CD4-positive, alpha-beta T cell (primary cell): ENCODE results near the gene RRP12. TPM values are rescaled to one million over a fixed set of nuclear protein-coding genes. Genes with fewer than 3 reads are reported as not detected.

Source experiments
- ATAC-seq: fragments of 200-7000 bp; cut with Tn5 transposase; one replicate; pipeline ENCODE4 v1.10.0; 2022; ENCODE audit warnings: mild to moderate bottlenecking; ENCODE audit not compliant: poor library complexity
- CTCF ChIA-PET: fragments of 350-600 bp; sonication (Branson Sonifier 250); formaldehyde crosslinking; loops from one replicate; lab custom pipeline; 2021; ENCODE audit warnings: antibody characterized with exemption, inconsistent platforms; lab: Charles Lee
- POLR2A ChIA-PET: fragments of 350-600 bp; sonication (Branson Sonifier 250); formaldehyde crosslinking; loops from one replicate; lab custom pipeline; 2021; ENCODE audit warnings: antibody characterized with exemption, inconsistent platforms; lab: Charles Lee
- DNase-seq, 14 experiments: peaks; one replicate each; pipeline ENCODE4 v3.0.0-alpha.2; 2013 to 2020; ENCODE audit warnings: mixed read lengths in 2 of 14
- H3K27ac ChIP-seq, 2 donors: one replicate each; pipeline versions ENCODE4 v1.5.1 to v1.7.0; 2013; ENCODE audit warnings: low read length in 2 of 2, low read depth in 1 of 2, mild to moderate bottlenecking in 1 of 2
- H3K27me3 ChIP-seq, 2 experiments: 1 replicate in 1 of 2; 2 replicates in 1 of 2; pipeline versions ENCODE4 v1.6.1 to v1.7.0; 2013; ENCODE audit warnings: low read length in 2 of 2, control low read depth in 1 of 2, mild to moderate bottlenecking in 1 of 2, moderate library complexity in 1 of 2; ENCODE audit not compliant: insufficient read depth in 2 of 2, control insufficient read depth in 1 of 2
- H3K36me3 ChIP-seq: one replicate; pipeline ENCODE4 v1.6.1; 2013; ENCODE audit warnings: low read length, control low read depth; ENCODE audit not compliant: insufficient read depth
- H3K4me1 ChIP-seq: one replicate; pipeline ENCODE4 v1.6.1; 2013; ENCODE audit warnings: low read length, control low read depth; ENCODE audit not compliant: insufficient read depth
- H3K4me3 ChIP-seq: one replicate; pipeline ENCODE4 v1.5.1; 2013; ENCODE audit warnings: mild to moderate bottlenecking, low read length, moderate library complexity
- H3K9me3 ChIP-seq, 2 experiments: 1 replicate in 1 of 2; 2 replicates in 1 of 2; pipeline versions ENCODE4 v1.6.1 to v1.7.0; 2013; ENCODE audit warnings: low read length in 2 of 2, mild to moderate bottlenecking in 2 of 2, control low read depth in 1 of 2, moderate library complexity in 1 of 2; ENCODE audit not compliant: control insufficient read depth in 1 of 2, insufficient read depth in 1 of 2
- H3K27ac Mint-ChIP-seq: one replicate; pipeline ENCODE4 v1.8.0; 2020; ENCODE audit warnings: mixed read lengths
- H3K27me3 Mint-ChIP-seq: one replicate; pipeline ENCODE4 v1.8.0; 2021; ENCODE audit warnings: mixed read lengths
- H3K36me3 Mint-ChIP-seq: one replicate; pipeline ENCODE4 v1.8.0; 2021; ENCODE audit warnings: low read depth, mixed read lengths
- H3K4me1 Mint-ChIP-seq: one replicate; pipeline ENCODE4 v1.8.0; 2021; ENCODE audit warnings: low read depth, mixed read lengths
- H3K4me3 Mint-ChIP-seq: one replicate; pipeline ENCODE4 v1.8.0; 2020; ENCODE audit warnings: mild to moderate bottlenecking, mixed read lengths
- H3K9me3 Mint-ChIP-seq: one replicate; pipeline ENCODE4 v1.8.0; 2020; ENCODE audit warnings: mixed read lengths
- CTCF ChIP-seq: fragments of 200-600 bp; IDR thresholded peaks from one replicate; pipeline ENCODE4 v1.8.0; 2022; ENCODE audit warnings: antibody characterized with exemption, mild to moderate bottlenecking
- intact Hi-C, 2 experiments: fragments of 100-400 bp; cut with DNase I in 1 of 2; cut with micrococcal nuclease in 1 of 2; formaldehyde crosslinking; loops; one replicate each; pipeline versions ENCODE4 v1.15.1 to v1.9.0; 2023 to 2025; cut with DNase I, micrococcal nuclease
- total RNA-seq, 174 experiments: library from RNA in 2 of 174; stranded (reverse) in 2 of 174; gene quantifications; one replicate each; pipeline ENCODE4 v1.2.3 and lab custom pipeline; 2021 to 2026

RRP12 gene
- total RNA-seq, 2 experiments from 2014 or later, result 84.2 to 87.6 TPM

GRCh38 chr10:97399843-97400545 is 1.1 kb downstream of the RRP12 start:
- DNase-seq, result peak in 4 of 14 experiments; percentile 20 to 72 (median 50)
- peak overlapping the region; percentile 85 for H3K4me3 ChIP-seq
- Mint-ChIP-seq H3K4me1 (peaks cover 16% of the 10 kb centered on the region), H3K4me3 (peak overlapping the region; percentile 95), H3K36me3 (peaks cover 14% of the 10 kb centered on the region), H3K9me3 (no peaks in the 10 kb centered on the region), H3K27ac (peak overlapping the region; percentile 89), H3K27me3 (no peaks in the 10 kb centered on the region)
- peaks cover 11% of the 10 kb centered on the region for H3K36me3 ChIP-seq
- peaks cover 17% of the 10 kb centered on the region for H3K4me1 ChIP-seq
- ChIA-PET CTCF (interaction anchor here (1.3 to 1.7 kb wide), 2 partner anchors 67 to 80 kb away, joined by 3 read pairs; partner anchors contain the start of gene FRAT1), POLR2A (interaction anchor here (1.2 to 2.6 kb wide), 6 partner anchors 16 to 287 kb away, joined by 4 to 18 read pairs (median 7); partner anchors contain the start of genes AVPI1, FRAT1, FRAT2 and UBTD1)
- no peaks in the 10 kb centered on the region for H3K27me3 ChIP-seq
- TF ChIP-seq CTCF, result no peak
- ATAC-seq, result no peak
- intact Hi-C loops, result loop anchor here (2.0 to 5.0 kb wide), 8 partner anchors 65 to 337 kb away; partner anchors contain the start of genes ARHGAP19 (in 2 of the 2), FRAT2 (in 2 of the 2), AVPI1 (in 1 of the 2) and FRAT1 (in 1 of the 2)
- H3K27ac ChIP-seq, result peak overlapping the region; percentile 81 to 97
- no peaks in the 10 kb centered on the region for H3K9me3 ChIP-seq

- intact Hi-C loops, result no loop called here
- Mint-ChIP-seq H3K4me1 (peaks cover 11% of the 10 kb centered on the region), H3K27ac (no peak overlapping the region), H3K9me3 (no peaks in the 10 kb centered on the region), H3K27me3 (no peaks in the 10 kb centered on the region), H3K4me3 (no peak overlapping the region), H3K36me3 (peaks cover 28% of the 10 kb centered on the region)
- ChIA-PET CTCF (no interaction called here), POLR2A (no interaction called here)
- H3K9me3 ChIP-seq, result no peaks in the 10 kb centered on the region
- no peak overlapping the region for H3K27ac ChIP-seq
- peaks cover 30% of the 10 kb centered on the region for H3K36me3 ChIP-seq
- no peaks in the 10 kb centered on the region for H3K27me3 ChIP-seq
- ATAC-seq, result no peak
- H3K4me1 ChIP-seq, result peaks cover 11% of the 10 kb centered on the region
- DNase-seq, result no peak
- H3K4me3 ChIP-seq, result no peak overlapping the region
- no peak for TF ChIP-seq CTCF
These were observed 5.1 kb downstream of the RRP12 start for GRCh38 chr10:97396056-97396455.

GRCh38 chr10:97393034-97393573 is 8.0 kb downstream of the RRP12 start:
- CTCF ChIA-PET, result no interaction called here
- Mint-ChIP-seq H3K27me3 (no peaks in the 10 kb centered on the region), H3K4me1 (no peaks in the 10 kb centered on the region), H3K36me3 (peaks cover 54% of the 10 kb centered on the region), H3K27ac (no peak overlapping the region), H3K9me3 (no peaks in the 10 kb centered on the region), H3K4me3 (no peak overlapping the region)
- DNase-seq, result no peak
- Histone ChIP-seq H3K4me3 (no peak overlapping the region), H3K36me3 (peaks cover 48% of the 10 kb centered on the region), H3K27ac (no peak overlapping the region), H3K27me3 (no peaks in the 10 kb centered on the region), H3K9me3 (no peaks in the 10 kb centered on the region), H3K4me1 (no peaks in the 10 kb centered on the region)
- TF ChIP-seq CTCF, result no peak
- ATAC-seq, result no peak
- POLR2A ChIA-PET, result no interaction called here
- intact Hi-C loops, result no loop called here
